Coronary artery (tissue), 2 donors: Measurements from ENCODE around the gene GATAD2B.
A peak's percentile ranks its signal among the peaks of the same experiment; 100 is the strongest.

Source experiments
- DNase-seq: peaks from one replicate; pipeline ENCODE4 v3.0.0-alpha.2; 2017; ENCODE audit warnings: low spot score
- H3K27ac ChIP-seq, 2 donors: fragments of 200-600 bp; sonication (generic); one replicate each; pipeline ENCODE4 v1.5.1; 2016 to 2019
- H3K4me3 ChIP-seq: fragments of 200-600 bp; sonication (generic); 2 replicates; pipeline ENCODE4 v1.5.1; 2016; ENCODE audit warnings: mild to moderate bottlenecking, moderate library complexity
- TF ChIP-seq, protein P1 (sequence below): fragments of 200-600 bp; sonication (generic); IDR thresholded peaks from one replicate; pipeline ENCODE4 v1.5.1; 2019; ENCODE audit warnings: antibody characterized with exemption

Gene GATAD2B

DNA sequence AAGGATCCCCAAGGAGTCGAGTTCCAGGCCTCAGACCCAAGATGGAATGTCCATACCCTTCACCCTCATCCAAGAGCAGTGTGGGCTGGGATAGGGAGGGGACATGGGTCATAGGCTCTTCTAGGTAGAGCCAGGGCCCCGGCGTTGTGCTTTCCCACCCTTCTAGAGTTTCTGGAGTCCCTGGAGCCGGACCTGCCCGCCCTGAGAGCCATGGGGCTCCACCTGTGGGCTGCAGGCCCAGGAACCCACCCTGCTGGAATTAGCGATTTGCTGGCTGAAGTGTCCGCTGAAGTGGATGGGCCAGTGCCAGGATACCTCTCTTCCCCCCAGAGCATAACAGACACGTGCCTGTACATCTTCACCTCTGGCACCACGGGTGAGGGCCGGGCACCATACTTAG lies 146.4 kb downstream of the GATAD2B start:
- TF ChIP-seq, protein P1, sequence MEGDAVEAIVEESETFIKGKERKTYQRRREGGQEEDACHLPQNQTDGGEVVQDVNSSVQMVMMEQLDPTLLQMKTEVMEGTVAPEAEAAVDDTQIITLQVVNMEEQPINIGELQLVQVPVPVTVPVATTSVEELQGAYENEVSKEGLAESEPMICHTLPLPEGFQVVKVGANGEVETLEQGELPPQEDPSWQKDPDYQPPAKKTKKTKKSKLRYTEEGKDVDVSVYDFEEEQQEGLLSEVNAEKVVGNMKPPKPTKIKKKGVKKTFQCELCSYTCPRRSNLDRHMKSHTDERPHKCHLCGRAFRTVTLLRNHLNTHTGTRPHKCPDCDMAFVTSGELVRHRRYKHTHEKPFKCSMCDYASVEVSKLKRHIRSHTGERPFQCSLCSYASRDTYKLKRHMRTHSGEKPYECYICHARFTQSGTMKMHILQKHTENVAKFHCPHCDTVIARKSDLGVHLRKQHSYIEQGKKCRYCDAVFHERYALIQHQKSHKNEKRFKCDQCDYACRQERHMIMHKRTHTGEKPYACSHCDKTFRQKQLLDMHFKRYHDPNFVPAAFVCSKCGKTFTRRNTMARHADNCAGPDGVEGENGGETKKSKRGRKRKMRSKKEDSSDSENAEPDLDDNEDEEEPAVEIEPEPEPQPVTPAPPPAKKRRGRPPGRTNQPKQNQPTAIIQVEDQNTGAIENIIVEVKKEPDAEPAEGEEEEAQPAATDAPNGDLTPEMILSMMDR: no peak
- Histone ChIP-seq H3K27ac (peak overlapping the region; percentile 91 to 98), H3K4me3 (peak overlapping the region; percentile 96)
- DNase-seq: no peak

DNA sequence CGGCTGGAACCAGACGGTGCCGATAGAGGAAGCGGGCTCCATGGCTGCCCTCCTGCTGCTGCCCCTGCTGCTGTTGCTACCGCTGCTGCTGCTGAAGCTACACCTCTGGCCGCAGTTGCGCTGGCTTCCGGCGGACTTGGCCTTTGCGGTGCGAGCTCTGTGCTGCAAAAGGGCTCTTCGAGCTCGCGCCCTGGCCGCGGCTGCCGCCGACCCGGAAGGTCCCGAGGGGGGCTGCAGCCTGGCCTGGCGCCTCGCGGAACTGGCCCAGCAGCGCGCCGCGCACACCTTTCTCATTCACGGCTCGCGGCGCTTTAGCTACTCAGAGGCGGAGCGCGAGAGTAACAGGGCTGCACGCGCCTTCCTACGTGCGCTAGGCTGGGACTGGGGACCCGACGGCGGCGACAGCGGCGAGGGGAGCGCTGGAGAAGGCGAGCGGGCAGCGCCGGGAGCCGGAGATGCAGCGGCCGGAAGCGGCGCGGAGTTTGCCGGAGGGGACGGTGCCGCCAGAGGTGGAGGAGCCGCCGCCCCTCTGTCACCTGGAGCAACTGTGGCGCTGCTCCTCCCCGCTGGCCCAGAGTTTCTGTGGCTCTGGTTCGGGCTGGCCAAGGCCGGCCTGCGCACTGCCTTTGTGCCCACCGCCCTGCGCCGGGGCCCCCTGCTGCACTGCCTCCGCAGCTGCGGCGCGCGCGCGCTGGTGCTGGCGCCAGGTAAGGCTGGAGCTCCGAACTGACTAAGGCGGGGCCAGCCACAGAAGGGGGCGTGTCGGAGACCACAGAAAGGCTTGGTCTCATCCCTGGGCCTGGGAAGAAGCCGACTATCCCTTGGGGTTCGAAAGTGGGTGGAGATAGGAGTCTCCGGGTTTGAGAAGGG lies 147.1 kb downstream of the GATAD2B start:
- Histone ChIP-seq H3K4me3 (peak overlapping the region; percentile 96), H3K27ac (peak overlapping the region; percentile 91 to 98)
- no peak for DNase-seq
- TF ChIP-seq, protein P1: no peak

DNA sequence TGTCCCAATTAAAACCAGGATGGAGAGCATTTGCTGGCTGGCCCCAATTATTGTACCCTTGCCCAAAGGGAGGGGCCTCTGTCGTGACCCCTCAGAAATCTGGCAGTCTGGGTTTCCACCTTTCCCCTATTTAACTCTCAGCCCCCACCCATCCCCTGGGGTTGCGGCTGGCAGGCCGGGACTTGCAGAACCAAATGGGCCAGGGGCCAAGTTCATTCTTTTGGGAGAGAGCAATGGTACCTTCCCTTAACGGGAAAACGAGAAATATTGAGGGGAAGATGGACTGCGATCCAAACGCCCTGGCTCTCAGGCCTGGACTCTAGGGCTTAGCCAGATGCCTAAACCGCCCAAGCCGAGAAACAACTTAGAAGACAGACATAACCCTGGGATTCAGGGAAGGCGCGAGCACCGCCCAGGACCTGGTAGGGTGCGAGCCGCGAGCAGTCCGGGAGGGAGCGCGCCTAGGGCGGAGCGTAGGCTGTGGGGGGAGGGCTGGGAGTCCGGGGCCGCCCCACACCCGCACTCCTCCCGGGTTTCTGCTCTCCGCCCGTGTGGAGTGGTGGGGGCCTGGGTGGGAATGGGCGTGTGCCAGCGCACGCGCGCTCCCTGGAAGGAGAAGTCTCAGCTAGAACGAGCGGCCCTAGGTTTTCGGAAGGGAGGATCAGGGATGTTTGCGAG lies 147.9 kb downstream of the GATAD2B start, which contains the start of gene SLC27A3:
SLC27A3 (plus strand) TSS at position 628 of the 678 bp plus-strand sequence. CDS start 91 bp downstream, outside the sequence.
- TF ChIP-seq, protein P1: no peak
- H3K4me3 ChIP-seq: peak within 1 kb of the TSS; percentile 96
- DNase-seq: peak; percentile 91
- peak within 1 kb of the TSS; percentile 91 to 98 for H3K27ac ChIP-seq

DNA sequence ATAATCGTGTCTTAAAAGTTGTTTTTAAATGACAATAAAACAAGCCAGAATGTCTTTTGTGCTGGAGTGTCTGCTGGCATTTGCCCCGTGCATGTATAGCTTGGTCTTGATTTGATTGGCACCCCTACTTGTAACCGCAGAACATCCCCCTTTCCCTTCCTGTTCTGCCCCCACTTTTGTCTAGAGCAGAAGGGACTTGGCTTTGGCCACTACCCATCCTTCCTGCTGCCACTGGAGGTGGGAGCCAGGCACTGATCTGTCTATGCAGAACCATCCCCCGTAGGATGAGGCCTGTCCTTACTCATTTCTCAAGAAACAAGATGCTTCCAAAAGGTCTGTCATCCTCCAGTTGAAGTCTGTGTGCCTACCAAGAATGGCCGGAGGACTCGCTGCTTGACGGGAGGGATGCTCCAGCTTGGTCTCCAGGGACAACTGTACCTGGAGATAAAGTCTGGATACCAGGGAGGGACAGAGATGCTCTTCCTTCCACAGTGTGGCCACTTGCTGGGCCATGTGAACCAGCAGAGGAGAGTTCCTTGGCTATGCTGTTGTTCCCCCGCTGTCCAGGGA lies 148.7 kb downstream of the GATAD2B start:
- Histone ChIP-seq H3K27ac (peak overlapping the region; percentile 91 to 98), H3K4me3 (peak overlapping the region; percentile 96)
- TF ChIP-seq, protein P1: no peak
- DNase-seq: no peak

DNA sequence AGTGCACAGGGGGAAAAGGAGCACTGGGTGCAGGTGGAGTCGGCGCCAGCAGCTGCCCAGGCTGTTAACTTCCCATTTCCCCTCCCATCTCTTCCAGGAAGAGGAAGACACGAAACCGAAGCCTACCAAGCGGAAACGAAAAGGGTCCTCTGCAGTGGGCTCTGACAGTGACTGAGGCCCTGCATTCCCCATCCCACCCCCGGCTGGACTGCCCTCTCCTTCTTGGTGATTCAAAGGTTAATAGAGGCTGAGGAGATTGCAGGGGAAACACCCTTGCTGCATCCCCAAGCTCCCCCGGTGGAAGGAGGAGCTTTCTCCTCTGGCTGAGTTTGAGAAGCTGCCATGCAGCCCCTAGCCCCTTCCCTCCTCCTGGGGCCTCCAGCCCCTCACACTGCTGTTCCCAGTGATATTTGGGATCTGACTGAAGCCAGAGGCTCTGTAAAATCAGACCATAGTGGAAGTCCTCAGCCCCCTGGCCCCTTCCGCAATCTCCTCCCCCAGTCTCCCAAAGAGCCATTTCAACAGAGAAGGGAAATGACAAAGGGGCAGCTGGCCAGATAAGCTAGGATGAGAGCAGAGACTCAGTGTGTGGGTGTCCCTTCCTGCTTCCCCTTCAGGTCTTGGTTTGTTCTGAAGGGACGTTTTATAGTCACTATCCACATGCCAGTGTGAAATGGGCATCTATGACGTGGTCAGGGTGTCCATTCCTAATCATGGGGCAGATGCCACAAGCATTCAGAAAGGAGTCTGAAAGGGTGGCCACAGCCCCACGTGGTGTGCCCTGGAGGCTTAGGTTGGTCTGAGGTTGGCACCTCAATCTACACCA lies 149.5 kb downstream of the GATAD2B start:
- peak overlapping the region; percentile 91 to 98 for H3K27ac ChIP-seq
- no peak for DNase-seq
- TF ChIP-seq, protein P1: no peak
- H3K4me3 ChIP-seq: no peak overlapping the region

DNA sequence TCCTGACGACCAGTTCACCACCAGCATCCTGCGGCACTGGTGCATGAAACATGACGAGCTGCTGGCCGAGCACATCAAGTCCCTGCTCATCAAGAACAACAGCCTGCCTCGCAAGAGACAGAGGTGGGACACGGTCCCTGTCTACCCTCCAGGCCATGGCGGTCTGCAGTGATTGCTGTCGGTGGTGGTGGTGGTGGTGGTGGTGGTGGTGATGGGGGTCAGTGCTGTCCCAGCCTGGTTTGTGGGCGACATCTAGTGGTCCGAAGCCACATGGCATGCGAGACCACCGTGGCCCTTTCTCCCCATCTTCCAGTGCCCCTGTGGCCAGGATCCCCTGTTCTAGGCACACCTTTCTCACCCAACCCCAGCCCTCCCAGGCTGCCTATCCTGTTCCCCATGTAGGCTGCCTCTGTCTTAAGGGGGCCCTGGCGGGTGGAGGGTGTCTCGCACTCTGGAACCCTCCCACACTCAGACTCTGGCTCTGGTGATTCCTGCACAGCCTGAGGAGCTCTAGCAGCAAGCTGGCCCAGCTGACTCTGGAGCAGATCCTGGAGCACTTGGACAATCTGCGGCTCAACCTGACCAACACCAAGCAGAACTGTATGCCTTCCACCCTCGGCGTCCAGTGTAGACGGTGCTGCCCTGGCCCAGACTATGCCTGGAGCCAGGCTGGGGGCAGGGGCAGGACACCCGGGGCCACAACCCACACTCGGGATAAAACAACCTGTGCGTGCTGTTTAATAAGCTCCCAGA lies 150.8 kb downstream of the GATAD2B start:
- TF ChIP-seq, protein P1: peak; percentile 18
- DNase-seq: no peak
- no peak overlapping the region for H3K4me3 ChIP-seq
- peak overlapping the region in 1 of 2 donors; percentile 69 for H3K27ac ChIP-seq
